DMS 273 treated with DMSO at 0.1 percent for 48 hours (cell line): ENCODE measurements around the gene MLNR.

ENCODE experiments used
- DNase-seq: peaks from one replicate; lab custom pipeline; 2025; lab: John Stamatoyannopoulos, UW

MLNR gene

GRCh38 chr13:49220036-49220855, at the start of gene MLNR:
Gene MLNR, plus strand, starts transcription at chr13:49220338. Its CDS starts 0 bp downstream, at chr13:49220338.
- DNase-seq = peak; percentile 10

GRCh38 chr13:49171359-49171758, 48.8 kb upstream of the MLNR start:
- no peak for DNase-seq

GRCh38 chr13:49183672-49184325, 36.3 kb upstream of the MLNR start:
- DNase-seq = no peak

GRCh38 chr13:49184621-49185020, 35.5 kb upstream of the MLNR start:
- DNase-seq = no peak

- DNase-seq = no peak
Observed at GRCh38 chr13:49185264-49185663, 34.9 kb upstream of the MLNR start.

GRCh38 chr13:49190901-49191300, 29.2 kb upstream of the MLNR start:
- DNase-seq = no peak

GRCh38 chr13:49206641-49207040, 13.5 kb upstream of the MLNR start:
- DNase-seq = no peak

- no peak for DNase-seq
Observed at GRCh38 chr13:49208619-49209018, 11.5 kb upstream of the MLNR start.

GRCh38 chr13:49210114-49210513, 10.0 kb upstream of the MLNR start:
- DNase-seq = no peak

GRCh38 chr13:49210669-49211068, 9.5 kb upstream of the MLNR start:
- DNase-seq = no peak

- DNase-seq = no peak
Observed at GRCh38 chr13:49213539-49213938, 6.6 kb upstream of the MLNR start.

GRCh38 chr13:49213997-49214916, 5.9 kb upstream of the MLNR start:
- no peak for DNase-seq

- no peak for DNase-seq
Observed at GRCh38 chr13:49214917-49215376, 5.2 kb upstream of the MLNR start.

- no peak for DNase-seq
Observed at GRCh38 chr13:49216334-49216733, 3.8 kb upstream of the MLNR start.

GRCh38 chr13:49217962-49218492, 2.1 kb upstream of the MLNR start:
- no peak for DNase-seq

- DNase-seq = no peak
Observed at GRCh38 chr13:49218493-49219051, 1.6 kb upstream of the MLNR start.

GRCh38 chr13:49219647-49220035, 497 bp upstream of the MLNR start:
- no peak for DNase-seq

- no peak for DNase-seq
Observed at GRCh38 chr13:49220856-49221589, 885 bp downstream of the MLNR start.

GRCh38 chr13:49221590-49221965, 1.4 kb downstream of the MLNR start:
- DNase-seq = no peak

- DNase-seq = no peak
Observed at GRCh38 chr13:49225223-49226042, 5.3 kb downstream of the MLNR start.
